Nephron progenitor cell (in vitro differentiated cells): ENCODE measurements around the gene APBB3.

ENCODE experiments used
- DNase-seq: peaks from one replicate; pipeline ENCODE4 v3.0.0; 2021
- H3K27ac Mint-ChIP-seq: 2 replicates; pipeline ENCODE4 v1.8.0; 2021; ENCODE audit warnings: mild to moderate bottlenecking, moderate library complexity, mixed read lengths
- H3K27me3 Mint-ChIP-seq: 2 replicates; pipeline ENCODE4 v1.8.0; 2021; ENCODE audit warnings: mild to moderate bottlenecking, low read depth, mixed read lengths; ENCODE audit not compliant: poor library complexity
- H3K36me3 Mint-ChIP-seq: 2 replicates; pipeline ENCODE4 v1.8.0; 2021; ENCODE audit warnings: low read depth, mixed read lengths
- H3K4me1 Mint-ChIP-seq: 2 replicates; pipeline ENCODE4 v1.8.0; 2021; ENCODE audit warnings: mixed read lengths
- H3K4me3 Mint-ChIP-seq: 2 replicates; pipeline ENCODE4 v1.8.0; 2021; ENCODE audit warnings: mild to moderate bottlenecking, moderate library complexity, mixed read lengths
- H3K9me3 Mint-ChIP-seq: 2 replicates; pipeline ENCODE4 v1.8.0; 2021; ENCODE audit warnings: mild to moderate bottlenecking, moderate library complexity, mixed read lengths
- TF ChIP-seq, protein P1 (sequence below): fragments of 200-600 bp; sonication (generic); IDR thresholded peaks from 2 replicates; pipeline ENCODE4 v1.5.0; 2021; ENCODE audit warnings: antibody characterized with exemption

The APBB3 gene, protein sequence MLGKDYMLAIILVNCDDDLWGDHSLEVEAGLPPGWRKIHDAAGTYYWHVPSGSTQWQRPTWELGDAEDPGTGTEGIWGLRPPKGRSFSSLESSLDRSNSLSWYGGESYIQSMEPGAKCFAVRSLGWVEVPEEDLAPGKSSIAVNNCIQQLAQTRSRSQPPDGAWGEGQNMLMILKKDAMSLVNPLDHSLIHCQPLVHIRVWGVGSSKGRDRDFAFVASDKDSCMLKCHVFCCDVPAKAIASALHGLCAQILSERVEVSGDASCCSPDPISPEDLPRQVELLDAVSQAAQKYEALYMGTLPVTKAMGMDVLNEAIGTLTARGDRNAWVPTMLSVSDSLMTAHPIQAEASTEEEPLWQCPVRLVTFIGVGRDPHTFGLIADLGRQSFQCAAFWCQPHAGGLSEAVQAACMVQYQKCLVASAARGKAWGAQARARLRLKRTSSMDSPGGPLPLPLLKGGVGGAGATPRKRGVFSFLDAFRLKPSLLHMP

DNA sequence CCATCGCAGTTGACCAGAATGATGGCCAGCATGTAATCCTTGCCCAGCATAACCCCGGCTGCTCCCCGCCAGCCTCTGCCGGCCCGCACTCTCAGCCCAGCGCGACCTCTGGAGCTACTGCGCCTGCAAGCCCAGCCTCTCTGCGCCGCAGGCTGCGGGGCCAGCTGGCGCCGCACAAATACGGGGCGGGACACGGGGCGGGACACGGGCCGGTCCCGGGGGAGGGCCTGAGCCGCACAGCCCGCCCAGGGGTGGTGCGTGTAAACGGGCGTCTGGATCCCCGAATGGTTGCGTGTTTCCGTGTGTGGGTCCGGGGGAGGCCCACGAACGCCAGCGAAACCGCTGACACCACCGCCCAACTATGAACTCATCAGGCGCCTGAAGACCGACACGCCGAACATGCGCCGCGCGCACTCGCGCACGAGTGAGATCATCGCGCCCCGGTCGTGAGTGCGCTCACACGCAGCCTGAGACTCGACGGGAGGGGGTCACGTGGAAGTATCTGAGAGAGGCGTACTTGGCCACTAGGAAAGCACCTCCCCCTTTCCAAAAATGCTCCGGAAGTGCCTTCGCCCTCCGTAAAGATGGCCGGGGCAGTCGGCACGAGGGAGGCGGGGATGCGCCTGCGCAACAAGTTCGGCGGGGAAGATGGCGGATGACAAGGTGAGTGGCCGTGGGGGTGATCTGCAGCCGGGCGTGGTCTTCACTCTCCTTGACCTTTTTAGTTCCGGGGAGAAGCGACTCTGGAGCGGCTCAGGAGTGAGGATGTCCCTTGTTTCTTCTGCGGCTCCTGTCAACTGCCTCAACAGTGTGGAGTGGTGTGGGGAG is at the start of gene APBB3, which contains the start of gene SLC35A4:
Gene APBB3 (minus strand): TSS at position 403 of the 828 bp plus-strand sequence. CDS start 353 bp downstream, at position 50.
Gene SLC35A4 (plus strand): TSS at position 633 of the 828 bp plus-strand sequence. CDS start 2,342 bp downstream, outside the sequence.
- TF ChIP-seq, protein P1, sequence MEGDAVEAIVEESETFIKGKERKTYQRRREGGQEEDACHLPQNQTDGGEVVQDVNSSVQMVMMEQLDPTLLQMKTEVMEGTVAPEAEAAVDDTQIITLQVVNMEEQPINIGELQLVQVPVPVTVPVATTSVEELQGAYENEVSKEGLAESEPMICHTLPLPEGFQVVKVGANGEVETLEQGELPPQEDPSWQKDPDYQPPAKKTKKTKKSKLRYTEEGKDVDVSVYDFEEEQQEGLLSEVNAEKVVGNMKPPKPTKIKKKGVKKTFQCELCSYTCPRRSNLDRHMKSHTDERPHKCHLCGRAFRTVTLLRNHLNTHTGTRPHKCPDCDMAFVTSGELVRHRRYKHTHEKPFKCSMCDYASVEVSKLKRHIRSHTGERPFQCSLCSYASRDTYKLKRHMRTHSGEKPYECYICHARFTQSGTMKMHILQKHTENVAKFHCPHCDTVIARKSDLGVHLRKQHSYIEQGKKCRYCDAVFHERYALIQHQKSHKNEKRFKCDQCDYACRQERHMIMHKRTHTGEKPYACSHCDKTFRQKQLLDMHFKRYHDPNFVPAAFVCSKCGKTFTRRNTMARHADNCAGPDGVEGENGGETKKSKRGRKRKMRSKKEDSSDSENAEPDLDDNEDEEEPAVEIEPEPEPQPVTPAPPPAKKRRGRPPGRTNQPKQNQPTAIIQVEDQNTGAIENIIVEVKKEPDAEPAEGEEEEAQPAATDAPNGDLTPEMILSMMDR, result no peak
- DNase-seq, result peak; percentile 90
- Mint-ChIP-seq H3K4me1 (peaks cover 34% of the 10 kb centered on the region), H3K9me3 (no peaks in the 10 kb centered on the region), H3K4me3 (peak within 1 kb of the TSS; percentile 94), H3K36me3 (peaks cover 11% of the 10 kb centered on the region), H3K27me3 (no peaks in the 10 kb centered on the region), H3K27ac (peak within 1 kb of the TSS; percentile 70)

DNA sequence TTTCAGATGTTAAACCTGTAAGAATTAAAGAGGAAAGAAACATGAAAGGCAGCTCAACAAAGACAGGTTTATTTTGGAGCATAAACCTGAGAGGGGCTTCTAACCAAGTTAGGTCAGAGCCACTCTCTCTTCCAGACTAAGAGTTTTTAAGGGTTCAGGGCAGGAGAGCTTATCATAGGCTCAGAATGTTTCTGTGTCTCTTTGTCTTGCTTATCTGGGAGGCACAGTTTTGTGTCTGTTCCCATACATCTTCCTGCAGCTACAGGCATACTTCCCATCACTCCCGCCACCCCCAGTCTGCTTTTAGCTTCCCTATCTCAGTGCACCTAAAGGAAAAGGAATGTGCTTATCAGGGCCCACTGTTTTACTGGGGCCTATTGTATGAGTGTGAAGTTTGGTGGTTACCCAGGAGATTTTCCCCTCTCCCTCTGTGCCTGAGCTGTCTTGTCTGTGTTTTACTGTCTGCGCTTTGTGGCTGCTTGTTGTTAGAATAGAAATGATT is 46.7 kb upstream of the APBB3 start:
- Mint-ChIP-seq H3K4me3 (no peak overlapping the region), H3K27me3 (peaks cover 18% of the 10 kb centered on the region), H3K27ac (no peak overlapping the region)

DNA sequence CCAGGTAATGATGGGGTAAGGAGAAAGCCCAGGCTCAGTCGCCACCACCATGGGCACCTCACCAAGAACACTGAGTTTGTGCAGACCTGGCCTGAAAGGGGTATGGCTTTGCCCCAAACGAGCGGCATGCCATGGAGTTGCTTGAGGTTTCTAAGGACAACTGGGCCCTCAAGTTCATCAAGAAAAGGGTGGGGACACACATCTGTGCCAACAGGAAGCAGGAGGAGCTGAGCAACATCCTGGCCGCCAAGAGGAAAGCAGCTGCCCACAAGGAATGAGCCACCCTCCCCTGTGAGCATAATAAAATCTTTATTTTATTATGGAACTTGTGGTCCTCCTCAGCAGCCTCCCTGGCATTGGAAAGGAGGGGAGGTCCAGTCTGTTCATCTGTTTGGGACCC is 44.7 kb upstream of the APBB3 start:
- no peaks in the 10 kb centered on the region for H3K36me3 Mint-ChIP-seq
- TF ChIP-seq, protein P1, result no peak
- no peak for DNase-seq
- H3K27me3 Mint-ChIP-seq, result peaks cover 20% of the 10 kb centered on the region
- peaks cover 33% of the 10 kb centered on the region for H3K9me3 Mint-ChIP-seq
- H3K4me3 Mint-ChIP-seq, result no peak overlapping the region
- no peaks in the 10 kb centered on the region for H3K4me1 Mint-ChIP-seq
- no peak overlapping the region for H3K27ac Mint-ChIP-seq

More for the DNA sequence above, 46.7 kb upstream of the APBB3 start:
- peaks cover 42% of the 10 kb centered on the region for H3K9me3 Mint-ChIP-seq
- DNase-seq, result no peak
- H3K36me3 Mint-ChIP-seq, result no peaks in the 10 kb centered on the region
- TF ChIP-seq, protein P1, result no peak
- no peaks in the 10 kb centered on the region for H3K4me1 Mint-ChIP-seq

DNA sequence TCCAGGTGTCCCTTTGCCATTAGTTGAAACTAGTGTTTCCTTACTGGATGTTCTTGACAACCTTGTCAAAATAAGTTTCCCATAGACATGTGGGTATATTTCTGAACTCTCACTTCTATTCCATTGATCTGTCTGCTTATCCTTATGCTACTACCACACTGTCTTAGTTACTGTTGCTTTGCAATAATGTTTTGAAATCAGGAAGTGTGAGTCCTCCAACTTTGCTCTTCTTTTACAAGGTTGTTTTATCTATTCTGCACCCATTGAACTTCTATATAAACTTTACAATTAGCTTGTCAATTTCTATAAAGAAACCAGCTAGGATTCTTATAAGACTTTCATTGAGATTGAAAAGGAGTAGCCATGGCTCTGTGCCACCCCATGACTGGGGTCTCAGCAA is 44.3 kb upstream of the APBB3 start:
- no peak overlapping the region for H3K27ac Mint-ChIP-seq
- H3K9me3 Mint-ChIP-seq, result peaks cover 33% of the 10 kb centered on the region
- DNase-seq, result no peak
- no peaks in the 10 kb centered on the region for H3K4me1 Mint-ChIP-seq
- H3K27me3 Mint-ChIP-seq, result peaks cover 20% of the 10 kb centered on the region
- TF ChIP-seq, protein P1, result no peak
- no peak overlapping the region for H3K4me3 Mint-ChIP-seq
- no peaks in the 10 kb centered on the region for H3K36me3 Mint-ChIP-seq

DNA sequence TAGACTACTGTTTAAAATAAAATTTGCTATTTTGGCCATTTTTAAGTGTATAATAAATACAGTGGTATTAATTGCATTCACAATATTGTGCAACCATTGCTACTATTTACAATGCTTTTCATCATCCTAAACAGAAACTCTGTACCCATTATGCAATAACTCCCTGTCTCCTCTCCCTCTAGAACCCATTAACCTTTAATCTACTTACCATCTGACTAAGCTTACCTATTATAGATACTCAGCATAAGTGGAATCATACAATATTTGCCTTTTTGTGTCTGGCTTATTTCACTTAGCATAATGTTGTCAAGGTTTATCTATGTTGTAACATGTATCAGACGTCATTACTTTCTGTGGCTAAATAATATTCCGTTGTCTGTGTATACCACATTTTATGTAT is 42.6 kb upstream of the APBB3 start:
- Mint-ChIP-seq H3K36me3 (no peaks in the 10 kb centered on the region), H3K4me1 (no peaks in the 10 kb centered on the region), H3K9me3 (peaks cover 26% of the 10 kb centered on the region), H3K27ac (no peak overlapping the region), H3K4me3 (no peak overlapping the region), H3K27me3 (peaks cover 19% of the 10 kb centered on the region)
- TF ChIP-seq, protein P1, result no peak
- DNase-seq, result no peak
